Parathyroid adenoma (tissue), 2 donors: ENCODE data around the gene ACAD9.

Experiments used
- H2AFZ ChIP-seq: fragments of 300-600 bp; sonication (generic); one replicate; pipeline ENCODE4 v1.7.0; 2017; ENCODE audit warnings: antibody characterized with exemption, mild to moderate bottlenecking
- H3K27ac ChIP-seq: fragments of 300-600 bp; sonication (generic); one replicate; pipeline ENCODE4 v1.7.0; 2017
- H3K27me3 ChIP-seq: fragments of 300-600 bp; sonication (generic); one replicate; pipeline ENCODE4 v1.7.0; 2017; ENCODE audit warnings: low read length; ENCODE audit not compliant: control insufficient read depth, insufficient read depth
- H3K36me3 ChIP-seq: fragments of 300-600 bp; sonication (generic); one replicate; pipeline ENCODE4 v1.7.0; 2017; ENCODE audit warnings: low read length; ENCODE audit not compliant: control insufficient read depth, insufficient read depth
- H3K4me1 ChIP-seq: fragments of 300-600 bp; sonication (generic); one replicate; pipeline ENCODE4 v1.7.0; 2017; ENCODE audit warnings: control low read depth
- H3K4me2 ChIP-seq: fragments of 300-600 bp; sonication (generic); one replicate; pipeline ENCODE4 v1.7.0; 2017; ENCODE audit warnings: low read length
- H3K4me3 ChIP-seq: fragments of 300-600 bp; sonication (generic); one replicate; pipeline ENCODE4 v1.7.0; 2017; ENCODE audit warnings: low read depth, low read length
- H3K79me2 ChIP-seq: fragments of 300-600 bp; sonication (generic); one replicate; pipeline ENCODE4 v1.7.0; 2017; ENCODE audit warnings: control low read depth
- H3K9ac ChIP-seq: fragments of 300-600 bp; sonication (generic); one replicate; pipeline ENCODE4 v1.7.0; 2017; ENCODE audit warnings: mild to moderate bottlenecking
- H3K9me3 ChIP-seq: fragments of 300-600 bp; sonication (generic); one replicate; pipeline ENCODE4 v1.7.0; 2017; ENCODE audit warnings: low read length; ENCODE audit not compliant: control insufficient read depth
- CTCF ChIP-seq: fragments of 300-600 bp; sonication (generic); IDR thresholded peaks from one replicate; pipeline ENCODE4 v1.7.0; 2017; ENCODE audit warnings: antibody characterized with exemption, mild to moderate bottlenecking
- donor health status: primary hyperparathyroidism.

The ACAD9 gene

GRCh38 chr3:128873244-128874022, 6.0 kb upstream of the ACAD9 start:
- TF ChIP-seq CTCF, result no peak
- Histone ChIP-seq H3K36me3 (no peaks in the 10 kb centered on the region), H3K9ac (no peak overlapping the region), H3K4me3 (no peak overlapping the region), H3K9me3 (no peaks in the 10 kb centered on the region), H3K27ac (no peak overlapping the region), H3K27me3 (no peaks in the 10 kb centered on the region), H3K79me2 (peaks cover 6% of the 10 kb centered on the region), H2AFZ (no peak overlapping the region), H3K4me1 (peaks cover 5% of the 10 kb centered on the region), H3K4me2 (no peak overlapping the region)

- Histone ChIP-seq H3K79me2 (peaks cover 6% of the 10 kb centered on the region), H3K36me3 (no peaks in the 10 kb centered on the region), H3K27me3 (no peaks in the 10 kb centered on the region), H3K9me3 (no peaks in the 10 kb centered on the region), H3K4me1 (peaks cover 5% of the 10 kb centered on the region), H2AFZ (no peak overlapping the region), H3K4me2 (no peak overlapping the region), H3K4me3 (no peak overlapping the region), H3K27ac (no peak overlapping the region), H3K9ac (no peak overlapping the region)
- no peak for TF ChIP-seq CTCF
Observed at GRCh38 chr3:128874481-128875180, 4.8 kb upstream of the ACAD9 start.

- Histone ChIP-seq H3K79me2 (peaks cover 9% of the 10 kb centered on the region), H3K36me3 (no peaks in the 10 kb centered on the region), H3K9me3 (no peaks in the 10 kb centered on the region), H3K9ac (no peak overlapping the region), H2AFZ (no peak overlapping the region), H3K4me2 (no peak overlapping the region), H3K4me3 (no peak overlapping the region), H3K27ac (no peak overlapping the region), H3K27me3 (no peaks in the 10 kb centered on the region), H3K4me1 (peaks cover 9% of the 10 kb centered on the region)
- TF ChIP-seq CTCF, result no peak
Observed at GRCh38 chr3:128875556-128876120, 3.8 kb upstream of the ACAD9 start.

DNA sequence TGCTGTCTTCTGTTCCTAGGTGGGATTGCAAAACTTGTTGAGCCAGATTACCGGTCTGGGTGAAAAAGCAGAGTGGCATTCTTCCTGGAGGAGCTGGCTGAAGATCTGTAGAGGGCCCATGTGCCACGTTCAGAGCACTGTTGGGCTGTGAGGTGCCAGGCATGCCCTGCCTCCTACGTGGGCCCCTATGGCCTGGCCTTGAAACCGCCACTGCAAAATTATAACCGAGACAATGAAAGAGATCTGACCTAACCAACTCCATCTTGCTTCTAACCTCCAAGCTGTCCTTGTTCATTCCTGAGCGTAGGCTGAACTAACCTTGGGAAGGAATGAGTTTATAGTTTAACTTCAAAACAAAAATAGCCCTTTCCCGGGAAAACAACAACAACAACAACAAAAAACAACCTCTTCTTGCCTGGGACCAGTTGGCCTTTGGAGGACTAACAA, 1.4 kb upstream of the ACAD9 start:
- Histone ChIP-seq H3K4me3 (peak overlapping the region; percentile 96), H3K27me3 (no peaks in the 10 kb centered on the region), H3K9ac (no peak overlapping the region), H3K4me2 (peak overlapping the region; percentile 89), H2AFZ (peak overlapping the region; percentile 98), H3K36me3 (no peaks in the 10 kb centered on the region), H3K4me1 (peaks cover 9% of the 10 kb centered on the region), H3K79me2 (peaks cover 9% of the 10 kb centered on the region), H3K9me3 (no peaks in the 10 kb centered on the region), H3K27ac (peak overlapping the region; percentile 88)
- no peak for TF ChIP-seq CTCF
